UCSD-AML1 (cell line): ENCODE results near the gene TMEM150B.

Source experiments
- DNase-seq: peaks from one replicate; lab custom pipeline; 2025; ENCODE audit not compliant: unreplicated experiment; lab: John Stamatoyannopoulos, UW

The TMEM150B gene

DNA sequence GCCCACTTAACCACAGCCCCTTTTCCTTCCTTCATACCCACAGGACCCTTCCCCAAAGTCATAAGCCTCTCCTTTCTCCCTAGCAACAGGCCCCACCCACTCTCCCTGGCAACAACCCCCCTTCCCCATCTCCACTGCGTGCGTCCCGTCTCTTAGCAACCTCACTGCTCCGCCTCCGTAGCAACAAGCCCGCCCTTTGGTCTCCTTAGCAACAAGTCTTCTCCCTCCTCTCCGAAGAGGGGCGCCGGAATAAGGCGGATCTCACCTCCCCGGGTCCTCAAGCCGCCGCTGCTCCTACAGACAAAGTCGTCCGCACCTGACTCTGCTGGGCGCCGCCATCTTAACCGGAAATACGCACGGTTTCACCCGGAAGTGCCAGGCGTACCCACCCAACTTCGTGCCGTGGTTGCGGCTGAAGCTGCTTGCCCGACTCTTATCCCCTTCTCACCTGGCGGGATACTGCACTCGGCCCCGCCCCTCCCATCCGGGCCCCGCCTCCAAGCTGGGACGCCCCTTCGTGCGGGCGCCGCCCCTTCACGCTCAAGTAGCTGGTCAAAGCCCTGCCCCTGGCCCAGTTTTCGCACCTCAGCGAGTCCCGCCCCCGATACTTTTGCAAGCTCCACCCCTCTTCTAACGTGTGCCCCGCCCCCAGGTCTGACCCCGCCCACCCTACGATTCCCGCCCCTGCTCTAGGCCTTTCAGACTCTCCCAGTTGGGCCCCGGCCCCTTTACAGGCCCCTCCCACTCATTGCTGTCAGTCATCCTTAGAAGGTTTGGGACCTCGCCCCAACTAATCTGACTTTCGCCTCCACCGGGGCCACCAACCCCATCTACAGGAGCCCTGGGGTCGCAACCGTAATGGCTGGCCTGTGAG, 45.1 kb downstream of the TMEM150B start, which contains the start of gene HSPBP1:
HSPBP1 (minus strand) TSS at position 341 of the 874 bp plus-strand sequence. CDS start 502 bp downstream, outside the sequence.
- peak; percentile 96 for DNase-seq

DNA sequence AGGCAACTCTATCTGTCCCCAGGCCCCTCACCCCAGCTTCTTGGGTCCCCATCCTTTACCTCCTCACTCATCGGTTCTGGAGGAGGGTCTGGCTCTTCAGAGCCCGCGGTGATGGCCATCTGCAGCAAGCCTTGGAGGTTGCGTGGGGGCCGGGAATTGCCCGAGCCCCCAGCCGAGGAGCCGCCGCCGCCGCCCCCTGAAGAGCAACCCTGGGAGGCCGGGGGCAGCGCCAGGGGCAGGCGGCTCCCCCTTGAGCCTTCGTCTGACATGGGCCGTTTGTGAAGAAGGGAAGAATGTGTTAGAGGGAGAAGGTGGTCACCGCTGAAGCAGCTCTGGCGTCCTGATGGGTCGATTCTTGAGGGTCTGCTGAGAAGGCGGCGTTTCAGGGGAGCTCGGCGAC, 45.8 kb downstream of the TMEM150B start:
- DNase-seq, result no peak

DNA sequence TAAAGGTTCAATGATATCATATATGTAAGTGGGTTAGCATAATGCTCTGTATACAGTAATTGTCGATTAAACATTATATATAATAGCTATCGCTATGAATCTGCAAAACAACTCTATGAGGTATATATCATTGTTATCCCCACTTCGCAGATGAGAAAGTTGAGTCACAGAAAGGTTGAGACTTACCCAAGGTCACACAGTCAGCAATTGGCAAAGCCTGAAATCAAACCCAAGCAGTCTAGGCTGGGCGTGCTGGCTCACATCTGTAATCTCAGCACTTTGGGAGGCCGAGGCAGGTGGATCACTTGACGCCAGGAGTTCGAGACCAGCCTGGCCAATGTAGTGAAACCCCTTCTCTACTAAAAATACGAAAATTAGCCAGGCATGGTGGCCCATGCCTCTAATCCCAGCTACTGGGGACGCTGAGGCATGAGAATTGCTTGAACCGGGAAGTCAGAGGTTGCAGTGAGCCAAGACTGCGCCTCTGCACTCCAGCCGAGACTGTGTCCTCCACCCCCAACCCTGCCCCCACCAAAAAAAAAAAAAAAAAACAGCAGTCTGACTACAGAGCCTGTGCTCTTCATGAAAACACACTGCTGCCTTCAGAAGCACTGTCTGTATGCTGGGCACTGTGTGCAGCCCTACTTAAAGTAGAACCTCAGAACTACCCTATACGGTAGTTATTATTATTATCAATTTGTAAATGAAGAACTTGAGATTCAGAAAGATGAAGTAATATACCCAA, 46.6 kb downstream of the TMEM150B start:
- DNase-seq, result no peak

DNA sequence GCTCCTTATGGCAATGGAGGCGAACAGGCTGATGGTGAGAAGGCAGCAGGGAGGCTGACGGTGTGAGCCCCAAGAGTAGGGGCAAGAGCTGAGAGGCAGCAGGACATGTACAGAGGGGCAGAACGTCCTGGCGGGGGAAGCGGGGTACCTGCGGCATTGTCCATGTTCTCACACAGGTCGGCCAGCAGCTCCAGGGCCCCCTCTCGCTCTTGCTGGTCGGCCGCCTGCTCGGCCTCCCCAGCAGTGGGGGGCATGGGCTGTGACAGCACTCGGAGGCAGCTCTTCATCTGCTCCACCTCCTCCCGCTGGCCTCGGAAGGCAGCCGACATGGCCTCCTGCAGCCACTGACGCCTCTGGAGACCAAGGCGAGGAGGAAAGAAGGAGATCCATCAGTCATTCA, 47.6 kb downstream of the TMEM150B start:
- DNase-seq, result no peak

DNA sequence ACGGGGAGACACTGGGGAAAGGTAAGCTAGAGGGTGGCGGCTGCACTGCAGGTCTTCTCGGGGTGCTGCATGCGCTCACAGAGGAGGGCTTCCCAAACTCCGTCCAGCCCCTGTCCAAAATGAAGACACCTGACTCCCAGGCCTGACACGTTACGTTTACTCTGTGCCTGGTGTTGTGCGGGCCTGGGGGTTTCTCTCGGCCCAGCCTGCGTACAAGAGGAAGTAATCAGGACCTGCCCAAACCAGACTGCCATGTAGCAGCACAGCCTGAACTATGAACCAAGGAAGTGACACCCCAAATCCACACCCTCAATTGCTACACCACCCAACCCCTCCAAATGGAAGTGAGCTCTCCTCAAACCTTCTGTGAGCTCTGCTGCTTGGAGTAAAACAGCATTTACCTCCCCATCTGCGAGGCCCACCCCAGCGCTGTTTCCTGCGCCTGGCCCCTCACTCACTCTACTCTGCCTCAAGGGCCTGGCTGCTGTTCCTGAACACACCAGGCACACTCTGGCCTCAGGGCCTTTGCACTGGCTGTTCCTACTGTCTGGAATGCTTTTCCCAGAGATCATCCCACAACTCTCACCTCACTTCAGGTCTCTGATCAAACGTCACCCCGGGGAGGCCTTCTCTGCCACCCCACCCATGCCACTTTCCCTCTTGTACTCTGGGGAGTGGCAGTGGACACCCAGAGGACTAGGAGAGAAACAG, 48.3 kb downstream of the TMEM150B start:
- DNase-seq, result no peak

DNA sequence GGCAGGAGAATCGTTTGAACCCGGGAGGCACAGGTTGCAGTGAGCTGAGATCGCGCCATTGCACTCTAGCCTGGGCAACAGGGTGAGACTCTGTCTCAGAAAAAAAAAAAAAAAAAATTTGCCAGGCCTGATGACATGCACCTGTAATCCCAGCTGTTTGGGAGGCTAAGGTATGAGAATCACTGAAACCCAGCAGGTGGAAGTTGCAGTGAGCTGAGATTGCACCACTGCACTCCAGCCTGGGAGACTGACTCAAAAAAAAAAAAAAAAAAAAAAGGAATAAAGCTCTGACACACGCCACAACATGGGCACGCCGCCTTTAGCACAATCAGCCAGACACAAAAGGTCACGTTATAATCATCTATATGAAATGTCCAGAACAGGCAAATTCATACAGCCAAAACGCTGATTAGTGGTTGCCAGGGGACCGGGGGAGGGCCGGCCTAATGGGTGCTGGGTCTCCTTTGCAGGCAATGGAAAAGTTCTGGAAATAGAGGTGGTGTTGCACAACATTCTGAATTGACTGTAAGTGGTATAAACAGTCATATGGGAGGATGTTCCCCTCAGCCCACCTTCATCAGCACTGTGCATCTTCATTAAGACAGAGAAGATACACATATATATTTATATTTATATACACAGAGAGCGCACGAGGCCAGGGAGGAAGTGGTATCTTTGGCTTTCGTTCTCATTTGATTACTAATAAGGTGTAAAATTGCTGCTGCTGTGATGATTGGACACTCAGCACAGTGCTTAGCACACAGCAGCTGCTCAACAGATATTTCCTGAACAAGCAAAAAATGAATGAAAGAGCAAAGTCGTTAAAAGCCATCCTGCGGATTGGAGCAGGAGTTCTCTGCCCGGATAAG, 49.1 kb downstream of the TMEM150B start:
- DNase-seq, result no peak

DNA sequence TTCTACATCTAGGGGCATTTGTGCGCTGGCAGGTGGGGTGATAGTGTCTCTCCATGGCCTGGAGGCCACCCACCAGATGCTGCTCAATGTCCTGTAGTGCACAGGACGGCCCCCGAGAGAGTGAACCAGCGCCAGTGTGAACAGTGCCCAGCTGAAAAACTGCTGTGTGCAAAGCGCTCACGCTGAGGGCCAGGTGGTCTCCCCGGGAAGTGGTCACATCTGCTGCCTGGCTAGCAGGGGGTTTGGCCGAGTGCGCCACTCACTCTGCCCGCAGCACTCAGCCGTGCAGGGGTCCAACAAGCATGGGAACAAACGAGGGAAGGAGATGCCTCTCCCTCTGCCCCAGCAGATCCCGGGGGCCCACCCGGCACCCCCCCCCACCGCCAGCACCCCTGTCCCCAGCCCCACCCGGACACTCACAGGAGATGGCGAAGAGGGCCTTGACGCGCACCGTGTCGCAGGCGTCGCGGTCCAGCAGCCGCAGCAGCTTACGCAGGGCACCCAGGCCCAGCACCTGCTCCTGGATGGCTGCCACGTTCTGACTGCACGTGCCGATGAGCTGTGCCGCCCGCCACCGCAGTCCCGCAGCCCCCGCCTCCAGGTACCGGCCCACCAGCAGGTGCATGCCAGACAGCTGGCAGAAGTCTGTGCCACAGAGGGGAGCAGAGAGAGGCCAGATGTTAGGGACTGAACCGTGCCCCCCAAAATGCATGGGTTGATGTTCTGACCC, 51.0 kb downstream of the TMEM150B start:
- no peak for DNase-seq

DNA sequence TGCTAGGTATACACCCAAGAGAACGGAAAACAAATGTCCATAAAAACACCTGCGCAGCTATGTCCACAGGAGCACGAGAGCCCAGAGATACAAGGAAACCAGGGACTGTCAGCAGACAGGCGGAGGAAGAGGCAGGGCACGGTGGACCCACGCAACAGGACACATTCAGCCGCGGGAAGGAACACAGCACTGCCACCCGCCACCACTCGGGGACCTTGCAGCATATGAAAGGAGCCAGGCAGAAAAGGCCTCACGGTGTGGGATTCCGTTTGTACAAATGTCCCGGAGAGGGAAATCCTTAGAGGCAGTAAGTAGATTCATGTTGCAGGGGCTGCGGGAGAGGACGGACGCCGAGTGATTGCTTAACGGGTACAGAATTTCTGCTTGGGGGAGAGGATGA, 53.0 kb downstream of the TMEM150B start:
- DNase-seq, result no peak

- DNase-seq, result no peak
Measured at GRCh38 chr19:55270172-55270942, 54.8 kb downstream of the TMEM150B start.

GRCh38 chr19:55269299-55269698, 55.8 kb downstream of the TMEM150B start:
- DNase-seq, result no peak

GRCh38 chr19:55266840-55267239, 58.3 kb downstream of the TMEM150B start:
- DNase-seq, result no peak

DNA sequence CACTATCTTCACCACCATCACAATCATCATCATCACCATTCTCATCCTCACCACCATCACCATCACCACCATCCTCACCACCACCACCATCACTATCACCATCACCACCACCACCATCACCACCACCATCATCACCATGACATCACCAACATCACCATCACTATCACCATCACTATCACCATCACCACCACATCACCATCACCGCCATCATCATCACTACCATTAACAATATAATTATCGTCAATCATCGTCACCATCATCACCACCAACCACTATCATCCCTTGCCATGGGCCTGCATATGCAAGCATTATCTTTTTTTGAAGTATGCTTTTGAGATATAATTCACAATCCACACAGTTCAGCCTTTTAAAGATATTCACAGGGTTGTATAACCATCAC, 58.7 kb downstream of the TMEM150B start:
- DNase-seq, result no peak

GRCh38 chr19:55265723-55266386, 59.3 kb downstream of the TMEM150B start:
- DNase-seq, result no peak

GRCh38 chr19:55265173-55265572, 60.0 kb downstream of the TMEM150B start:
- DNase-seq, result no peak

- DNase-seq, result no peak
Measured at GRCh38 chr19:55264531-55264930, 60.6 kb downstream of the TMEM150B start.
